K562 (cell line): ENCODE results near the gene DIPK2A. TPM values are rescaled to one million over a fixed set of nuclear protein-coding genes. Genes with fewer than 3 reads are reported as not detected.

Experiments used
- ATAC-seq: fragments of 200-7000 bp; cut with Tn5 transposase; 3 replicates; pipeline ENCODE4 v1.9.1; 2020; ENCODE audit warnings: moderate library complexity
- BruUV-seq: library from RNA; stranded (reverse); fragments of 400-500 nt; replicated peaks from 2 replicates; lab custom pipeline; 2021; lab: Mats Ljungman, UMichigan
- CTCF ChIA-PET: fragments of 300-600 bp; formaldehyde crosslinking; extraction: SDS; loops from one replicate; lab custom pipeline; 2021; ENCODE audit warnings: low intra/inter-chr PET ratio; lab: Yijun Ruan, JAX
- POLR2A ChIA-PET: fragments of 300-600, 350-650 bp; sonication (Branson Sonifier 250); formaldehyde crosslinking; extraction: SDS; loops from one replicate; lab custom pipeline; 2021; ENCODE audit warnings: antibody characterized with exemption, inconsistent platforms; lab: Yijun Ruan, JAX
- DNase-seq, 4 experiments: peaks; one replicate each; pipeline versions ENCODE4 v3.0.0 to v3.0.0-alpha.2; 2011 to 2018; ENCODE audit warnings: low spot score in 3 of 4, mixed read lengths in 3 of 4; ENCODE audit errors: extremely low read depth in 1 of 4
- FAIRE-seq: peaks from 2 replicates; lab custom pipeline; 2011; peaks lifted over from hg19 to GRCh38; lab: Jason Lieb, UNC
- H2AFZ ChIP-seq: 2 replicates; pipeline ENCODE4 v1.6.0; 2011; ENCODE audit warnings: low read depth, low read length, control low read depth, inconsistent platforms
- H3K27ac ChIP-seq: fragments of 200-600 bp; 3 replicates; pipeline ENCODE4 v1.8.0; 2011; ENCODE audit warnings: low read depth, mild to moderate bottlenecking, control low read depth, inconsistent platforms, low read length, moderate library complexity, mixed read lengths; ENCODE audit errors: extremely low read depth
- H3K27me3 ChIP-seq, 2 experiments: fragments of 300-600 bp in 1 of 2; 2 replicates in 1 of 2; 3 replicates in 1 of 2; pipeline versions ENCODE4 v1.6.0 to v1.8.0; 2011; ENCODE audit warnings: inconsistent platforms in 2 of 2, low read length in 2 of 2, mild to moderate bottlenecking in 1 of 2, mixed read lengths in 1 of 2, moderate library complexity in 1 of 2; ENCODE audit not compliant: control insufficient read depth in 2 of 2, insufficient read depth in 2 of 2
- H3K36me3 ChIP-seq: fragments of 300-600 bp; 3 replicates; pipeline ENCODE4 v1.8.0; 2011; ENCODE audit warnings: mild to moderate bottlenecking, low read length, inconsistent platforms; ENCODE audit not compliant: control insufficient read depth, insufficient read depth
- H3K4me1 ChIP-seq, 2 experiments: fragments of 200-600 bp in 1 of 2; replicated peaks in 1 of 2; 2 replicates in 1 of 2; 3 replicates in 1 of 2; pipeline versions ENCODE4 v1.5.1 to v1.8.0; 2011; ENCODE audit warnings: inconsistent platforms in 2 of 2, low read length in 2 of 2, mild to moderate bottlenecking in 1 of 2, mixed read lengths in 1 of 2, moderate library complexity in 1 of 2; ENCODE audit not compliant: control insufficient read depth in 2 of 2, insufficient read depth in 2 of 2
- H3K4me2 ChIP-seq: 2 replicates; pipeline ENCODE4 v1.6.1; 2011; ENCODE audit warnings: low read length, control low read depth, inconsistent platforms, mixed read lengths; ENCODE audit not compliant: insufficient read depth
- H3K4me3 ChIP-seq: fragments of 200-600 bp; sonication (generic), shearing (Covaris generic); 2 replicates; pipeline ENCODE4 v1.5.1; 2016; ENCODE audit warnings: control low read depth, inconsistent platforms
- H3K79me2 ChIP-seq: fragments of 200-600 bp; 3 replicates; pipeline ENCODE4 v1.8.0; 2011; ENCODE audit warnings: low read length, inconsistent platforms; ENCODE audit not compliant: control insufficient read depth, insufficient read depth
- H3K9ac ChIP-seq, 2 experiments: 2 replicates each; pipeline versions ENCODE4 v1.6.0 to v1.6.1; 2011; ENCODE audit warnings: low read depth in 2 of 2, low read length in 2 of 2, control low read depth in 1 of 2, inconsistent platforms in 1 of 2, mild to moderate bottlenecking in 1 of 2, mixed read lengths in 1 of 2; ENCODE audit not compliant: insufficient read depth in 1 of 2
- H3K9me1 ChIP-seq: one replicate; pipeline ENCODE4 v1.6.0; 2011; ENCODE audit warnings: inconsistent platforms, mild to moderate bottlenecking, low read length, moderate library complexity; ENCODE audit not compliant: control insufficient read depth, insufficient read depth
- H3K9me3 ChIP-seq: replicated peaks from 2 replicates; pipeline ENCODE4 v1.5.1; 2011; ENCODE audit warnings: low read depth, low read length, inconsistent platforms; ENCODE audit not compliant: control insufficient read depth, insufficient read depth
- H4K20me1 ChIP-seq: replicated peaks from 2 replicates; pipeline ENCODE4 v1.6.1; 2011; ENCODE audit warnings: low read length, inconsistent platforms, mixed read lengths; ENCODE audit not compliant: control insufficient read depth, insufficient read depth
- C11orf30 ChIP-seq: fragments of 450-650 bp; IDR thresholded peaks from 2 replicates; pipeline ENCODE4 v1.6.1; 2016; ENCODE audit warnings: low read depth, mild to moderate bottlenecking
- NRF1 ChIP-seq, 2 experiments: fragments of 450-650 bp; IDR thresholded peaks in 1 of 2; conservative IDR thresholded peaks in 1 of 2; 2 replicates each; pipeline ENCODE4 v1.6.1; 2014; ENCODE audit warnings: mild to moderate bottlenecking in 2 of 2
- TEAD4 ChIP-seq, 2 experiments: sonication (generic) in 1 of 2; formaldehyde crosslinking in 1 of 2; IDR thresholded peaks; 2 replicates each; pipeline versions ENCODE4 v1.6.1 to v1.8.0; 2012 to 2022; ENCODE audit warnings: borderline replicate concordance in 1 of 2, inconsistent platforms in 1 of 2, low read length in 1 of 2, mild to moderate bottlenecking in 1 of 2, missing genetic modification reagents in 1 of 2
- USF2 ChIP-seq: sonication (generic); formaldehyde crosslinking; IDR thresholded peaks from 2 replicates; pipeline ENCODE4 v1.5.0; 2020; ENCODE audit warnings: missing genetic modification reagents
- ZNF239 ChIP-seq: fragments of 250-450 bp; sonication (Bioruptor Pico); IDR thresholded peaks from 2 replicates; pipeline ENCODE4 v1.4.0; 2020; ENCODE audit warnings: mild to moderate bottlenecking
- ZNF316 ChIP-seq: fragments of 450-650 bp; IDR thresholded peaks from 2 replicates; pipeline ENCODE4 v1.6.1; 2016
- in situ Hi-C: fragments of 300-500 bp; cut with MboI; formaldehyde crosslinking; loops from 4 replicates; pipeline ENCODE4 v1.15.0; 2018; ENCODE audit warnings: inconsistent platforms, mixed read lengths
- intact Hi-C: fragments of 100-400 bp; cut with micrococcal nuclease; formaldehyde crosslinking; loops from 2 replicates; pipeline ENCODE4 v1.14.2; 2022
- polyA plus RNA-seq, 8 experiments: library from polyadenylated mRNA; depleted of rRNA in 4 of 8; stranded (reverse) in 5 of 8; unstranded in 3 of 8; fragments of >200 nt; fragmentation: Nextera tagmentation in 2 of 8; fragmentation: Illumina TruSeq in 1 of 8; extraction: Ambion mirVana in 2 of 8; extraction: Trizol in 1 of 8; gene quantifications; 2 replicates each; pipeline versions ENCODE4 v1.2.1 to v1.2.3, GENCODE V29; 2011 to 2014; ENCODE audit warnings: inconsistent platforms in 1 of 8, missing spikeins in 1 of 8
- total RNA-seq, 7 experiments: library from RNA; depleted of rRNA in 6 of 7; stranded (reverse); fragments of >200 nt in 6 of 7; fragmentation: Illumina TruSeq in 2 of 7; extraction: Trizol in 2 of 7; gene quantifications; 2 replicates each; pipeline versions ENCODE4 v1.2.1 to v1.2.3, GENCODE V29; 2011 to 2021; ENCODE audit warnings: low replicate concordance in 1 of 7
- TF ChIP-seq, protein P1 (sequence below), 2 experiments: IDR thresholded peaks in 1 of 2; conservative IDR thresholded peaks in 1 of 2; 2 replicates each; pipeline ENCODE4 v1.6.1; 2016; ENCODE audit warnings: low read depth in 2 of 2, mild to moderate bottlenecking in 1 of 2, missing compliant biosample characterization in 1 of 2, missing genetic modification characterization in 1 of 2, moderate library complexity in 1 of 2
- TF ChIP-seq, protein P2 (sequence below), 3 experiments: fragments of 200-800 bp in 1 of 3; fragments of 250-450 bp in 1 of 3; fragments of 450-650 bp in 1 of 3; sonication (Bioruptor Pico) in 1 of 3; sonication (Bioruptor generic) in 1 of 3; formaldehyde crosslinking in 1 of 3; IDR thresholded peaks; 2 replicates each; pipeline versions ENCODE4 v1.6.1 to v1.8.0; 2016 to 2022; ENCODE audit warnings: mild to moderate bottlenecking in 2 of 3, missing genetic modification characterization in 2 of 3, missing compliant biosample characterization in 1 of 3, moderate library complexity in 1 of 3
- TF ChIP-seq, protein P3 (sequence below): fragments of 250-450 bp; sonication (Bioruptor Pico); IDR thresholded peaks from 2 replicates; pipeline ENCODE4 v1.8.0; 2021; ENCODE audit warnings: moderate library complexity, mild to moderate bottlenecking, inconsistent platforms

DIPK2A gene
- total and polyA plus RNA-seq, 9 of the 15 experiments (the other 6 are each of a cell fraction or from before 2014, with no cell fraction given): 3.3 to 15.7 (median 7.8) TPM

DNA sequence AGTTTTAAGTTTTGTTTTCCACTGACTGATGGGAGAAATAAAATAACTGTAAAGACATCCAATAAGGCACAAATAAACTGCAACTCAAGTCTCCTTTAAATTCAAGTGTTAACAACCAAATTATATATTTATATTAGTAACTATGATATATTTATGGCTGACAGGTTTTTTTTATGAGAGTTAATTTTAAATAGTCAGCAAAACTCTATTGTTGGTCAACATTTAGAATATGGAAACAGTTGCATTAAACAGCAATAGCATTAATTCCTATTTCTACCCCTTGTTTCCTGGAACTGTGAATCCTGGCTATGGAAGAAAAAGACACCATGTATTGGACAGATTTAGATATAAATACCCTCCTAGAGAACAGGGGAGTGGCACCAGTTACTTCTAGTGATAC is 16.5 kb upstream of the DIPK2A start:
- Histone ChIP-seq H3K9ac (no peak overlapping the region), H3K4me2 (no peak overlapping the region), H3K79me2 (no peaks in the 10 kb centered on the region), H3K27me3 (no peaks in the 10 kb centered on the region), H3K4me1 (no peaks in the 10 kb centered on the region), H3K27ac (no peak overlapping the region), H3K9me3 (no peaks in the 10 kb centered on the region), H3K36me3 (no peaks in the 10 kb centered on the region), H2AFZ (no peak overlapping the region), H4K20me1 (no peaks in the 10 kb centered on the region), H3K4me3 (no peak overlapping the region), H3K9me1 (no peaks in the 10 kb centered on the region)
- ChIA-PET CTCF (no interaction called here), POLR2A (no interaction called here)
- intact Hi-C loops: no loop called here
- ATAC-seq (no peak), FAIRE-seq (no peak), DNase-seq (no peak)
- BruUV-seq: no TSS peak
- TF ChIP-seq, protein P1, sequence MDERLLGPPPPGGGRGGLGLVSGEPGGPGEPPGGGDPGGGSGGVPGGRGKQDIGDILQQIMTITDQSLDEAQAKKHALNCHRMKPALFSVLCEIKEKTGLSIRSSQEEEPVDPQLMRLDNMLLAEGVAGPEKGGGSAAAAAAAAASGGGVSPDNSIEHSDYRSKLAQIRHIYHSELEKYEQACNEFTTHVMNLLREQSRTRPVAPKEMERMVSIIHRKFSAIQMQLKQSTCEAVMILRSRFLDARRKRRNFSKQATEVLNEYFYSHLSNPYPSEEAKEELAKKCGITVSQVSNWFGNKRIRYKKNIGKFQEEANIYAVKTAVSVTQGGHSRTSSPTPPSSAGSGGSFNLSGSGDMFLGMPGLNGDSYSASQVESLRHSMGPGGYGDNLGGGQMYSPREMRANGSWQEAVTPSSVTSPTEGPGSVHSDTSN (CRISPR knock-in tag; IDR thresholded peaks at IDR 0.05; ENCODE audit: low read depth): no peak
- TF ChIP-seq, protein P1 (tag; conservative IDR thresholded peaks at IDR 0.05; ENCODE audit: low read depth): no peak
- TF ChIP-seq NRF1 (conservative IDR thresholded peaks at IDR 0.05 in 1 of 2, IDR thresholded peaks at IDR 0.05 in 1 of 2): no peak
- TF ChIP-seq, protein P2, sequence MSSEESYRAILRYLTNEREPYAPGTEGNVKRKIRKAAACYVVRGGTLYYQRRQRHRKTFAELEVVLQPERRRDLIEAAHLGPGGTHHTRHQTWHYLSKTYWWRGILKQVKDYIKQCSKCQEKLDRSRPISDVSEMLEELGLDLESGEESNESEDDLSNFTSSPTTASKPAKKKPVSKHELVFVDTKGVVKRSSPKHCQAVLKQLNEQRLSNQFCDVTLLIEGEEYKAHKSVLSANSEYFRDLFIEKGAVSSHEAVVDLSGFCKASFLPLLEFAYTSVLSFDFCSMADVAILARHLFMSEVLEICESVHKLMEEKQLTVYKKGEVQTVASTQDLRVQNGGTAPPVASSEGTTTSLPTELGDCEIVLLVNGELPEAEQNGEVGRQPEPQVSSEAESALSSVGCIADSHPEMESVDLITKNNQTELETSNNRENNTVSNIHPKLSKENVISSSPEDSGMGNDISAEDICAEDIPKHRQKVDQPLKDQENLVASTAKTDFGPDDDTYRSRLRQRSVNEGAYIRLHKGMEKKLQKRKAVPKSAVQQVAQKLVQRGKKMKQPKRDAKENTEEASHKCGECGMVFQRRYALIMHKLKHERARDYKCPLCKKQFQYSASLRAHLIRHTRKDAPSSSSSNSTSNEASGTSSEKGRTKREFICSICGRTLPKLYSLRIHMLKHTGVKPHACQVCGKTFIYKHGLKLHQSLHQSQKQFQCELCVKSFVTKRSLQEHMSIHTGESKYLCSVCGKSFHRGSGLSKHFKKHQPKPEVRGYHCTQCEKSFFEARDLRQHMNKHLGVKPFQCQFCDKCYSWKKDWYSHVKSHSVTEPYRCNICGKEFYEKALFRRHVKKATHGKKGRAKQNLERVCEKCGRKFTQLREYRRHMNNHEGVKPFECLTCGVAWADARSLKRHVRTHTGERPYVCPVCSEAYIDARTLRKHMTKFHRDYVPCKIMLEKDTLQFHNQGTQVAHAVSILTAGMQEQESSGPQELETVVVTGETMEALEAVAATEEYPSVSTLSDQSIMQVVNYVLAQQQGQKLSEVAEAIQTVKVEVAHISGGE (CRISPR knock-in tag; IDR thresholded peaks at IDR 0.05): no peak
- no peak for TF ChIP-seq TEAD4 (IDR thresholded peaks at IDR 0.05; ENCODE audit: low read length)
- TF ChIP-seq TEAD4 (CRISPR knock-in tag; IDR thresholded peaks at IDR 0.05; ENCODE audit: borderline replicate concordance): no peak
- TF ChIP-seq C11orf30: peak; percentile 12; the same call in 1 of the 2 replicates
- TF ChIP-seq ZNF239 (CRISPR knock-in tag): no peak
- peak; percentile 56 for TF ChIP-seq ZNF316
- TF ChIP-seq, protein P3, sequence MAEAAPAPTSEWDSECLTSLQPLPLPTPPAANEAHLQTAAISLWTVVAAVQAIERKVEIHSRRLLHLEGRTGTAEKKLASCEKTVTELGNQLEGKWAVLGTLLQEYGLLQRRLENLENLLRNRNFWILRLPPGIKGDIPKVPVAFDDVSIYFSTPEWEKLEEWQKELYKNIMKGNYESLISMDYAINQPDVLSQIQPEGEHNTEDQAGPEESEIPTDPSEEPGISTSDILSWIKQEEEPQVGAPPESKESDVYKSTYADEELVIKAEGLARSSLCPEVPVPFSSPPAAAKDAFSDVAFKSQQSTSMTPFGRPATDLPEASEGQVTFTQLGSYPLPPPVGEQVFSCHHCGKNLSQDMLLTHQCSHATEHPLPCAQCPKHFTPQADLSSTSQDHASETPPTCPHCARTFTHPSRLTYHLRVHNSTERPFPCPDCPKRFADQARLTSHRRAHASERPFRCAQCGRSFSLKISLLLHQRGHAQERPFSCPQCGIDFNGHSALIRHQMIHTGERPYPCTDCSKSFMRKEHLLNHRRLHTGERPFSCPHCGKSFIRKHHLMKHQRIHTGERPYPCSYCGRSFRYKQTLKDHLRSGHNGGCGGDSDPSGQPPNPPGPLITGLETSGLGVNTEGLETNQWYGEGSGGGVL (CRISPR knock-in tag): no peak
- TF ChIP-seq USF2 (CRISPR knock-in tag): no peak
- in situ Hi-C loops: no loop called here
